ENCODE results near the gene YTHDC2.

- TF ChIP-seq, protein P1, sequence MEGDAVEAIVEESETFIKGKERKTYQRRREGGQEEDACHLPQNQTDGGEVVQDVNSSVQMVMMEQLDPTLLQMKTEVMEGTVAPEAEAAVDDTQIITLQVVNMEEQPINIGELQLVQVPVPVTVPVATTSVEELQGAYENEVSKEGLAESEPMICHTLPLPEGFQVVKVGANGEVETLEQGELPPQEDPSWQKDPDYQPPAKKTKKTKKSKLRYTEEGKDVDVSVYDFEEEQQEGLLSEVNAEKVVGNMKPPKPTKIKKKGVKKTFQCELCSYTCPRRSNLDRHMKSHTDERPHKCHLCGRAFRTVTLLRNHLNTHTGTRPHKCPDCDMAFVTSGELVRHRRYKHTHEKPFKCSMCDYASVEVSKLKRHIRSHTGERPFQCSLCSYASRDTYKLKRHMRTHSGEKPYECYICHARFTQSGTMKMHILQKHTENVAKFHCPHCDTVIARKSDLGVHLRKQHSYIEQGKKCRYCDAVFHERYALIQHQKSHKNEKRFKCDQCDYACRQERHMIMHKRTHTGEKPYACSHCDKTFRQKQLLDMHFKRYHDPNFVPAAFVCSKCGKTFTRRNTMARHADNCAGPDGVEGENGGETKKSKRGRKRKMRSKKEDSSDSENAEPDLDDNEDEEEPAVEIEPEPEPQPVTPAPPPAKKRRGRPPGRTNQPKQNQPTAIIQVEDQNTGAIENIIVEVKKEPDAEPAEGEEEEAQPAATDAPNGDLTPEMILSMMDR (conservative IDR thresholded peaks at IDR 0.05; ENCODE audit: low read length) = no peak
- no peak for TF ChIP-seq EZH2phosphoT487 (IDR thresholded peaks at IDR 0.05; ENCODE audit: borderline replicate concordance, low read depth, low read length)
These were observed 85.4 kb downstream of the YTHDC2 start for GRCh38 chr5:113598926-113599325.
